GM18873 (cell line): ENCODE results near the gene DHX58.

Source experiments
- ATAC-seq: cut with Tn5 transposase; IDR thresholded peaks from one replicate; pipeline ENCODE4 v1.9.1; 2021; ENCODE audit warnings: mild to moderate bottlenecking, moderate library complexity, moderate number of reproducible peaks; ENCODE audit not compliant: unreplicated experiment, low FRiP score

DHX58 gene

DNA sequence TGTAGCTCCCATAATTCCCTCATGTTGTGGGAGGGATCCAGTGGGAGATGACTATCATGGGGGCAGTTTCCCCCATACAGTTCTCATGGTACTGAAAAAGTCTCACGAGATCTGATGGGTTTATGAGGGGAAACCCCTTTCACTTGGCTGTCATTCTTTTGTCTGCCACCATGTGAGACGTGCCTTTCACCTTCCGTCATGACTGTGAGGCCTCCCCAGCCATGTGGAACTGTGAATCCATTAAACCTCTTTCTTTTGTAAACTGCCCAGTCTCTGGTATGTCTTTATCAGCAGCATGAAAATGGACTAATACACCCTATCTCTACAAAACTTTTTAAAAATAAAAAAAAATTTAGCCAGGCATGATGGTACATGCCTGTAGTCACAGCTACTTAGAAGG, 55.9 kb downstream of the DHX58 start:
- no peak for ATAC-seq

DNA sequence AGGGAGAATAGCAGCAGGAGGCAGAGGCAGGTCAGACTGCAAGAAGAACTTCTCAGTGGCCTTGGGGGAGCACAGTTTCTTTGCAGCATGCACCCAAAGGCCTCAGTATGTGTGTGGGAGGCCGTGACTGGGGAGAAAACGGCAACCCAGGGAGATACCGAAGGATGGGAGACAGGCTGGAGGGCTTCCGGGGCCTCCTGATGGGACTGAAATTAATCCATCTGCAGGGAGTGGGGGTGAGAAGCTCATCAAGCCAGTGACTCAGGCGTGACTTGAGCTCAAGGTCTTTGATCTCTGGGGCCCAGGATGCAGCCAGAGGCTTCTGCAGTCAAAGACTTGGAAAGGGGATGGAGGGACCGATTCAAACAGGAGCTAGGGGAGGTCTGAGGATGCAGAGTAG, 57.0 kb downstream of the DHX58 start:
- ATAC-seq: no peak

DNA sequence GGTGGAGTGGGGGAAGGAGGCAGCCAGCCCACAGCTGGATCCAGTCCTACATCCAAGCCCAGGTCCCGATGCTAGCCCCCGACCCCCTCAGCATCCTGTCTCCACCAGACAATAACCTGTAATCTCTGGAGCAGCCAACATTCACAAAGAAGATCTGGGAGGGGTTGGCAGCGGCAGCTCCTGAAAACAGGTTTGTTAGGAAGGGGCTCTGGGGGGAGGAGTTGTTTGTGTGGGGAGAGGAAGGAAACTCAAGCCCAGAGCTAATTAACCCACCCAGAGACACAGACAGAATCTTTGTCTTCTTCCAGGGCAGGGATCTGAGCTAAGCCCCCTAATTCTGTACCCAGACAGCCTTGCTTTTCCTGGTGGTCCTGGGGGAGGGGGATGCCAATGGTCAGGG, 57.5 kb downstream of the DHX58 start:
- ATAC-seq: no peak

DNA sequence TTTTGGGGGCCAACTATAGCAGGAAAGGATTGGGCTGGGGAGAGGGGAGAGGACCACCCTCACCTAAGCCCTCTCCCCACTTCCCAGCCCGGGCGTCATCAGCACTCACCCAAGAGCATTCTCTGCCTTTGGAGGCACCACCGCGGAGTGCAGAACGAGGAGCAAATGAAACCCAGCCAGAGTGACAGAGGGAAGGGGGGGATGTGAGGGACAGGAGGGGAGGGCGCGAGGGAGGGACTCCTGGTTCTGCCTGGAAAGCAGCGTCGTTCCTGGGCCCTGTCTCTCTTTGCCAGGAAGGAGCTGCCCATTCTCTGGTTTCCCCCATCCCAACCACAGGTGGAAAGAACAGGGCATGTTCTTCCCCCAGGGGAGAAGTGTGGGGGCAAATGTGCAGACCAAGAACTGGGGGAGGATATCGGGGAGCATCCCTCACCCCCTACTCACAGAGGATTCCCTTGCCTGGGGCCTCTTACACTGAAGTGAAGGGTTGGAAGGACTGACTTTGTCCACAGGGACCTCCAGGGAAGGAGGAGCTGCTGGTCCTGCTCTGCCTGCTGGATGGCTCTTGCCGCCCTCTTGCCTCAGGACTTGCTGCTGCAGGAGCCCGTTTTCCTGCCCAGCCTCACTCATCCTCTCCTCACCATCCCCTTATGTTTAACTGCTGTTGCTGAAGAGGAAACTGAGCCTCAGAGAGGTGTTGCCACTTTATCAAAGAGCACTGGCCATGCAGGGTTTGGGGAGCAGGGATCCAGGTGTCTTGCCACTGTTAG, 58.6 kb downstream of the DHX58 start:
- ATAC-seq: no peak

DNA sequence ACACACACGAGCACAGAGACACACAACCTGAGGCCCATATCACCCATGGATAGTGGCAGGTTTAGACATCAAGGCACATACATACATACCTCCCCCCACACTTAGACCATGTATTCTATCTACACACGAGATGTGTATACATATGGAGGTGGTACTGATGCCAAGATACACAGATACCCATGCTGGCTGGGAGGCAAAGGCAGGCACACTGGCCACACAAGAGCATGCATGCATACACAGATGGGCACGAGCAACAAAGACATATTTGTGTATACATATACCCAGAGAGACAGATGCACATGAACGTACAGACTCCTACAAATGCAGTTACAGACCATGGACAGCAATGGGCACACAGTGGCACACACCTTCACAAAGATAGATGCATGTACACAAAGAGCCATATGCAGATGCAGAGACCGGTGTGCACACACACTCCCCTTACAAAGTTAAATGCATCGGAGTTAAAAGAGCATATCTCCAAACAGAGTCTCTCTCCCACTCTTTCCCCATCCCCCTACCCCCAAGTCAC, 60.1 kb downstream of the DHX58 start:
- ATAC-seq: no peak

DNA sequence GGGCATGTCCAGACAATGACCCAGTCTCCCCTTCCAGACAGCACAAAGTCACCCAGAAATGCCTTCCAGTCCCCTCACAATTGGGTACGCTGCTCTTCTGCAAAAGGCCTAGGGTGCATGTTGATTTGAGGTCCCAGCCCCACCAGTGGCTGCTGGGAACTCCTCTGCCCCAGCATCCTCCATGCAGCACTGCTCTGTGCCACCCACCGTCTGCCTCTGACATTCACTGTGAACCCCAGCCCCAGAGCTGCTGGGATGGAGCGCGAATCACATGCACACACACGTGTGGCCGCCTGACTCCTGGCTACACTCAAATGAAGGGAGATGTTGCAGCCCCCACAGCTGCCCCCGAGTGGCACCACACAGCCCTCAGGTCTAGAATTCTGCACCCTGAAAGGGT, 60.9 kb downstream of the DHX58 start:
- ATAC-seq: no peak
